ENCODE measurements around the gene TOM1L1.

DNA sequence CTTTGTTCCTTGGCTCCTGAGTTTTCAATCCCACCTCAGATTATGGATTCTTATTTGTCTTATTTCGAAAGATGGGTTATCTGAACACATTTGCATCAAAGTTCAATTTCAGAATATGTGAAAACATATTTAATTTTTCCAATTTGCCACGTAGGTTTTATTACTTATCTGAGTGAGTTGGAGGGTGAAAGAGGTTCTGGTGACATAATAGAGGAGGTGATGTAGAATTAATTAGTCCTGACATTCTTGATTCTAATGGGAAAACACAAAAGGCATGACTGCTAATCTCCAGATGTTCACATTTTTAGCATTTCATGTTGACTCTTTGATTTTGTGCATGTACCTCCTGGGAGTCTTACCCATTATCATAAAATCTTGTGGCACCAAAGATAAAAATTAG is 9.1 kb downstream of the TOM1L1 start:
- TF ChIP-seq, protein P1, sequence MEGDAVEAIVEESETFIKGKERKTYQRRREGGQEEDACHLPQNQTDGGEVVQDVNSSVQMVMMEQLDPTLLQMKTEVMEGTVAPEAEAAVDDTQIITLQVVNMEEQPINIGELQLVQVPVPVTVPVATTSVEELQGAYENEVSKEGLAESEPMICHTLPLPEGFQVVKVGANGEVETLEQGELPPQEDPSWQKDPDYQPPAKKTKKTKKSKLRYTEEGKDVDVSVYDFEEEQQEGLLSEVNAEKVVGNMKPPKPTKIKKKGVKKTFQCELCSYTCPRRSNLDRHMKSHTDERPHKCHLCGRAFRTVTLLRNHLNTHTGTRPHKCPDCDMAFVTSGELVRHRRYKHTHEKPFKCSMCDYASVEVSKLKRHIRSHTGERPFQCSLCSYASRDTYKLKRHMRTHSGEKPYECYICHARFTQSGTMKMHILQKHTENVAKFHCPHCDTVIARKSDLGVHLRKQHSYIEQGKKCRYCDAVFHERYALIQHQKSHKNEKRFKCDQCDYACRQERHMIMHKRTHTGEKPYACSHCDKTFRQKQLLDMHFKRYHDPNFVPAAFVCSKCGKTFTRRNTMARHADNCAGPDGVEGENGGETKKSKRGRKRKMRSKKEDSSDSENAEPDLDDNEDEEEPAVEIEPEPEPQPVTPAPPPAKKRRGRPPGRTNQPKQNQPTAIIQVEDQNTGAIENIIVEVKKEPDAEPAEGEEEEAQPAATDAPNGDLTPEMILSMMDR (IDR thresholded peaks at IDR 0.05): no peak
- TF ChIP-seq EP300 (IDR thresholded peaks at IDR 0.05) (no peak), POLR2A (IDR thresholded peaks at IDR 0.05) (no peak)

Data from sigmoid colon (tissue), 4 donors.